HG02759 (cell line): ENCODE measurements around the gene GPR146.
A peak's percentile ranks its signal among the peaks of the same experiment; 100 is the strongest.

Experiments
- ATAC-seq: cut with Tn5 transposase; IDR thresholded peaks from one replicate; pipeline ENCODE4 v1.9.1; 2021; ENCODE audit warnings: mild to moderate bottlenecking, moderate library complexity; ENCODE audit not compliant: unreplicated experiment

The GPR146 gene

GRCh38 chr7:1103789-1104515 is 59.6 kb downstream of the GPR146 start:
- ATAC-seq, result no peak

GRCh38 chr7:1104516-1105179 is 60.3 kb downstream of the GPR146 start:
- ATAC-seq, result no peak

DNA sequence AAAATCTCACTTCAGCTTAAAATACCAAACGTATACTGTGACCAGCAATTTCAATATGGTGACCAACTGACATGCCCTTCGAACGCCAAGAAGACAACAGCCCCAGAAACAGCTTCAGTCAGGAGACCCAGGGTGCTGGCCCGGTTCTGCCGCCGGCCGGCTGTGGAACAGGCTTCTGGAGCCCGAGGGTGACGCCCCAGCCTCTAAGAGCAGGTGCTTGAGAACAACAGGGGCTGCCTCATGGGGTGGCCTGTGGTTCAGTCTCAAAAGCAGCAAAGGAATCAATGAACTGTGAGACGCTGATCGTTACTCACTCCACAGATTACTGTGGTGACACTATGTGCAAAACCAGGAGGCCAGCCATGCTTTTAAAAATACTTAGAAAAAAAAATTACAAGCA is 60.8 kb downstream of the GPR146 start:
- peak; percentile 51 for ATAC-seq

- ATAC-seq, result no peak
These were observed 61.9 kb downstream of the GPR146 start for GRCh38 chr7:1106063-1106792.

DNA sequence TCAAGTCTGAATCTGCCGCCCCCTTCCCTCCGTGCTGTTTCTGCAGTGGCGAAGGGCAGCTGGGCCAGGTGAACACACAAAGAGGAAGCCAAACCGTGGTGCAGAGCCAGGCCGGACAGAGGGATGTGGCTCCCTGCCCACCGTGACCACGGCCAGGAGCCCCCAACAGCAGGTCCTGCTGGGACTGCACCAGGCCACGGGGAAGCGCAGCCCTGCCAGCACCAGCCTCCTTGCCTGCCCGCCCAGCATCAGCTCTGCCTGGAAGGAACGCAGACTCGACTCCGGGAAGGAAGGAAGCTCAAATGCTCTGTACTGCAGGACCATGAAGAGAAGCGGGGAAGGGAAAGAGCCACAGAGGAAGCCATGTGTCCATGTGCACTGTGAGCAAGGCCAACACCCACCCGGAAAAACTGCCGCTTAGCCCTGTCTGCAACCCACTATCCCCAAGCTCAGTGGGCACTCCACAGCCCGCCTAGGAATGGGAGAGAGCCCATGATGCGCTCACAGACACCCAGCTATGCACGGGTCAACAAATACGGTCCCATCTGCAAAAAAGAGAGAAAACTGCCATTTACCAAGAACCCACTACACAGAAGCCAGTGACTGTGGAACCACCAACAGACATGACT is 62.6 kb downstream of the GPR146 start:
- ATAC-seq, result no peak

DNA sequence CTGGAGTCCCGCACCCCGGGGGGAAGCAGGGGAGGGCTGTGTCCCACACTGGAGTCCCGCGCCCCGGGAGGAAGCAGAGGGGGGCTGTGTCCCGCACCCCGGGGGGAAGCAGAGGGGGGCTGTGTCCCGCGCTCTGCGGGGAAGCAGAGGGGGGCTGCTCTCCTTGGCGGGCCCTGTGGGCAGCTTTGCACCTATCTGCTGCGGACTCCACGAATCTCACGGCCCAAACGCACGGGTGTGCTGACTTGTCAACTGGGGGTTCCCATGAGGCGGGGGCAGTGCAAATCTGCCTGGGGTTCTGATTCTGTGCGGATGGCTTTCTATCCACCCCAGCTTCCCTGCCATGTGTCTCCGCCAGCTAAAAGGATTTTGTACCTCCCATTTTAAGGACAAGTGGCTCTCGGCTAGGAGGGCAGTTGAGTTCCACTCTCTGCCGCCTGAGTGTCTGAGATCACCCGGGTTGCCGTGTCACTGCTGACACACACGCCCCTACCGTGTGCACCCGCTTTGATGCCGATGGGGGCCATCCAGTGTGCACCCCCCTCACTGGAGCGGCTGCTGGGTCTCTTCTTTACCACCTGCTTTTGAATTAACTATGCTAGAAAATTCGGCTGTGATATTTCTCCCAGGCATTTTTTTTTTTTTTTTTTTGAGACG is 64.0 kb downstream of the GPR146 start:
- no peak for ATAC-seq
